Transverse colon (tissue), 4 donors: Measurements from ENCODE around the gene KAZN.

Source experiments
- CTCF ChIP-seq, 5 experiments: fragments of 200-600 bp in 3 of 5; fragments of 450-650 bp in 2 of 5; sonication (generic) in 3 of 5; IDR thresholded peaks; 1 replicate in 2 of 5; 2 replicates in 3 of 5; pipeline ENCODE4 v1.5.1; 2016 to 2017; ENCODE audit warnings: antibody characterized with exemption in 5 of 5, inconsistent platforms in 3 of 5, mild to moderate bottlenecking in 2 of 5, moderate library complexity in 1 of 5
- EP300 ChIP-seq: sonication (generic); formaldehyde crosslinking; IDR thresholded peaks from one replicate; pipeline ENCODE4 v1.6.1; 2017; ENCODE audit warnings: antibody characterized with exemption, low read depth
- POLR2A ChIP-seq: fragments of 450-650 bp; IDR thresholded peaks from one replicate; pipeline ENCODE4 v1.6.1; 2016; ENCODE audit warnings: antibody characterized with exemption, mild to moderate bottlenecking, moderate library complexity
- POLR2AphosphoS5 ChIP-seq, 3 donors: sonication (generic); formaldehyde crosslinking; IDR thresholded peaks; one replicate each; pipeline ENCODE4 v1.6.1; 2016; ENCODE audit warnings: antibody characterized with exemption in 3 of 3

GRCh38 chr1:14732728-14733047, 134.2 kb downstream of the KAZN start:
- TF ChIP-seq CTCF (IDR thresholded peaks at IDR 0.05) (no peak), EP300 (no peak), POLR2A (no peak), POLR2AphosphoS5 (IDR thresholded peaks at IDR 0.05) (no peak)
